ENCODE data around the gene TREM2.

DNA sequence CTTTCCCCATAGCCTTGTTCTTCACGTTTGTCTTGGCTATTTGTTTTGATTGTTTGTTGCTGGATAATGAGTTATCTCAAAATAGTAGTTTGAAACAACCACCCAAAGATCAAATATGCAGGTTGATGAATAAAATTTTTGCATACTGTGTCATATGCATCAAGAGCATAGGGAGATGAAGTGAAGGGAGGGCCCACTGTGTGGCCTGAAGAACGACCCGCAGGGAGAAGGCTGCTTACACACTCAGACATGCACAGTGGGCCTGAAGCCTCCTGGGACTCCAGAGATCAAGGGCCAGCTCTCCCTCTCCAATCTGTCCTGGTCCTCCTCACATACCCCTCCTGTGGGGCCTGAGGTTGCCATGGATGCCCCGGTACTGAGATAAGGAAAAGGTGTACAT, 16.2 kb upstream of the TREM2 start:
- TF ChIP-seq CTCF (IDR thresholded peaks at IDR 0.05; ENCODE audit: poor library complexity, severe bottlenecking) (no peak), EP300 (conservative IDR thresholded peaks at IDR 0.05; ENCODE audit: poor library complexity, severe bottlenecking) (no peak), EZH2 (IDR thresholded peaks at IDR 0.05; ENCODE audit: borderline replicate concordance, insufficient read depth, low read length, poor library complexity, severe bottlenecking) (no peak), SMC3 (conservative IDR thresholded peaks at IDR 0.05; ENCODE audit: poor library complexity) (no peak), TAF1 (IDR thresholded peaks at IDR 0.05; ENCODE audit: low read depth) (no peak), RAD21 (conservative IDR thresholded peaks at IDR 0.05) (no peak), MXI1 (conservative IDR thresholded peaks at IDR 0.05; ENCODE audit: poor library complexity, severe bottlenecking) (no peak)
